ENCODE results near the gene INKA1. TPM values are rescaled to one million over a fixed set of nuclear protein-coding genes. Genes with fewer than 3 reads are reported as not detected.

Gene INKA1
- total and polyA plus RNA-seq, 2 of the 8 experiments (the other 6 are each of a cell fraction or from before 2014, with no cell fraction given) = 1.3 to 4.7 TPM

DNA sequence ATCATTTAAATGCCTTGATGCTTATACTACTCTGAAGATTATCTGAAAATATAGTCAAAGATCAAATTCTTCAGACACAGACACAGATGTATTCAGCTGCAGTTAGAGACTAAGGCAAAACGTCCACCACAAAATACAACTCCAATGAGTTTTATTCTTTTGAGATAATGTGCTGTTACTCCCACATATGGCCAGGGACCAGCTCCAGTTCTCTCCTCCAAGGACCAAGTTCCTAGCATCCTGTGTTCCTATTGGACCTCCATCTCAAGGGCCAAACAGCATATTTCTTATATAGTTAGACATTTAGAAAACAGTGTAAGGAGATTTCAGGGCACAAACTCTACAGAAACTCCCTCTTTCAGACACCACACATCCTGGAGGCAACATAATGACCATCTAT lies 43.8 kb upstream of the INKA1 start (continued):
- TF ChIP-seq, protein P1, sequence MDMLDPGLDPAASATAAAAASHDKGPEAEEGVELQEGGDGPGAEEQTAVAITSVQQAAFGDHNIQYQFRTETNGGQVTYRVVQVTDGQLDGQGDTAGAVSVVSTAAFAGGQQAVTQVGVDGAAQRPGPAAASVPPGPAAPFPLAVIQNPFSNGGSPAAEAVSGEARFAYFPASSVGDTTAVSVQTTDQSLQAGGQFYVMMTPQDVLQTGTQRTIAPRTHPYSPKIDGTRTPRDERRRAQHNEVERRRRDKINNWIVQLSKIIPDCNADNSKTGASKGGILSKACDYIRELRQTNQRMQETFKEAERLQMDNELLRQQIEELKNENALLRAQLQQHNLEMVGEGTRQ (IDR thresholded peaks at IDR 0.05; ENCODE audit: low read length) = no peak
- no peak for TF ChIP-seq SRF (IDR thresholded peaks at IDR 0.05; ENCODE audit: low read depth, low read length)
